Measurements from ENCODE around the gene SLC16A8.

- TF ChIP-seq CTCF (conservative IDR thresholded peaks at IDR 0.05; ENCODE audit: low read depth in 2 of 2) (no peak), POLR2AphosphoS5 (IDR thresholded peaks at IDR 0.05; ENCODE audit: low read depth) (no peak), STAT1 (IDR thresholded peaks at IDR 0.05; ENCODE audit: unreplicated experiment) (no peak), EZH2 (IDR thresholded peaks at IDR 0.05; ENCODE audit: low read depth, unreplicated experiment) (no peak), EZH2phosphoT487 (IDR thresholded peaks at IDR 0.05; ENCODE audit: unreplicated experiment) (no peak), REST (IDR thresholded peaks at IDR 0.05; ENCODE audit: unreplicated experiment) (no peak), ZNF114 (CRISPR knock-in tag; IDR thresholded peaks at IDR 0.05) (no peak)
These were observed 54.6 kb downstream of the SLC16A8 start for GRCh38 chr22:38029370-38029769.
